Activated CD8-positive, alpha-beta T cell treated with anti-CD3 and anti-CD28 coated beads for 36 hours (primary cell): Measurements from ENCODE around the gene COL15A1. TPM values are rescaled to one million over a fixed set of nuclear protein-coding genes. Genes with fewer than 3 reads are reported as not detected.

Experiments used
- ATAC-seq: fragments of 200-7000 bp; cut with Tn5 transposase; one replicate; pipeline ENCODE4 v1.10.0; 2021; ENCODE audit warnings: mild to moderate bottlenecking, moderate library complexity
- CTCF ChIA-PET: fragments of 350-600 bp; sonication (Branson Sonifier 250); formaldehyde crosslinking; loops from one replicate; lab custom pipeline; 2021; ENCODE audit warnings: antibody characterized with exemption; lab: Charles Lee
- POLR2A ChIA-PET: fragments of 350-600 bp; sonication (Branson Sonifier 250); formaldehyde crosslinking; loops from one replicate; lab custom pipeline; 2021; ENCODE audit warnings: antibody characterized with exemption; lab: Charles Lee
- DNase-seq: peaks from one replicate; pipeline ENCODE4 v3.0.0-alpha.2; 2020
- H3K27ac Mint-ChIP-seq: one replicate; pipeline ENCODE4 v1.8.0; 2021; ENCODE audit warnings: mild to moderate bottlenecking, mixed read lengths
- H3K27me3 Mint-ChIP-seq: one replicate; pipeline ENCODE4 v1.8.0; 2021; ENCODE audit warnings: mixed read lengths
- H3K36me3 Mint-ChIP-seq: one replicate; pipeline ENCODE4 v1.8.0; 2021; ENCODE audit warnings: low read depth, mixed read lengths
- H3K4me1 Mint-ChIP-seq: one replicate; pipeline ENCODE4 v1.8.0; 2021; ENCODE audit warnings: low read depth, mixed read lengths
- H3K4me3 Mint-ChIP-seq: one replicate; pipeline ENCODE4 v1.8.0; 2021; ENCODE audit warnings: mild to moderate bottlenecking, moderate library complexity, mixed read lengths
- H3K9me3 Mint-ChIP-seq: one replicate; pipeline ENCODE4 v1.8.0; 2021; ENCODE audit warnings: mixed read lengths
- intact Hi-C: fragments of 100-400 bp; cut with micrococcal nuclease; formaldehyde crosslinking; loops from one replicate; pipeline ENCODE4 v1.10.0; 2022
- total RNA-seq, 2 experiments: library from RNA; stranded (reverse); gene quantifications; one replicate each; pipeline ENCODE4 v1.2.3, GENCODE V29; 2021
- TF ChIP-seq, protein P1 (sequence below): fragments of 200-600 bp; IDR thresholded peaks from one replicate; pipeline ENCODE4 v1.8.0; 2022; ENCODE audit warnings: antibody characterized with exemption, mild to moderate bottlenecking

Gene COL15A1
- total RNA-seq, 2 experiments from 2014 or later = 0.07 TPM; not detected in 1

- H3K27ac Mint-ChIP-seq = no peak overlapping the region
- H3K36me3 Mint-ChIP-seq = no peaks in the 10 kb centered on the region
- ATAC-seq (no peak), DNase-seq (no peak)
- peaks cover 41% of the 10 kb centered on the region for H3K4me1 Mint-ChIP-seq
- H3K4me3 Mint-ChIP-seq = no peak overlapping the region
- ChIA-PET POLR2A (interaction anchor here (1.5 kb wide), 1 partner anchor 54 kb away, joined by 3 read pairs; no protein-coding TSS in a partner anchor), CTCF (interaction anchor here (0.7 to 2.9 kb wide), 4 partner anchors 14 to 89 kb away, joined by 3 to 10 read pairs (median 4); no protein-coding TSS in a partner anchor)
- TF ChIP-seq, protein P1, sequence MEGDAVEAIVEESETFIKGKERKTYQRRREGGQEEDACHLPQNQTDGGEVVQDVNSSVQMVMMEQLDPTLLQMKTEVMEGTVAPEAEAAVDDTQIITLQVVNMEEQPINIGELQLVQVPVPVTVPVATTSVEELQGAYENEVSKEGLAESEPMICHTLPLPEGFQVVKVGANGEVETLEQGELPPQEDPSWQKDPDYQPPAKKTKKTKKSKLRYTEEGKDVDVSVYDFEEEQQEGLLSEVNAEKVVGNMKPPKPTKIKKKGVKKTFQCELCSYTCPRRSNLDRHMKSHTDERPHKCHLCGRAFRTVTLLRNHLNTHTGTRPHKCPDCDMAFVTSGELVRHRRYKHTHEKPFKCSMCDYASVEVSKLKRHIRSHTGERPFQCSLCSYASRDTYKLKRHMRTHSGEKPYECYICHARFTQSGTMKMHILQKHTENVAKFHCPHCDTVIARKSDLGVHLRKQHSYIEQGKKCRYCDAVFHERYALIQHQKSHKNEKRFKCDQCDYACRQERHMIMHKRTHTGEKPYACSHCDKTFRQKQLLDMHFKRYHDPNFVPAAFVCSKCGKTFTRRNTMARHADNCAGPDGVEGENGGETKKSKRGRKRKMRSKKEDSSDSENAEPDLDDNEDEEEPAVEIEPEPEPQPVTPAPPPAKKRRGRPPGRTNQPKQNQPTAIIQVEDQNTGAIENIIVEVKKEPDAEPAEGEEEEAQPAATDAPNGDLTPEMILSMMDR = no peak
- intact Hi-C loops = no loop called here
- peaks cover 3% of the 10 kb centered on the region for H3K27me3 Mint-ChIP-seq
- no peaks in the 10 kb centered on the region for H3K9me3 Mint-ChIP-seq
Measured at GRCh38 chr9:99051851-99052250, 108.1 kb downstream of the COL15A1 start.

DNA sequence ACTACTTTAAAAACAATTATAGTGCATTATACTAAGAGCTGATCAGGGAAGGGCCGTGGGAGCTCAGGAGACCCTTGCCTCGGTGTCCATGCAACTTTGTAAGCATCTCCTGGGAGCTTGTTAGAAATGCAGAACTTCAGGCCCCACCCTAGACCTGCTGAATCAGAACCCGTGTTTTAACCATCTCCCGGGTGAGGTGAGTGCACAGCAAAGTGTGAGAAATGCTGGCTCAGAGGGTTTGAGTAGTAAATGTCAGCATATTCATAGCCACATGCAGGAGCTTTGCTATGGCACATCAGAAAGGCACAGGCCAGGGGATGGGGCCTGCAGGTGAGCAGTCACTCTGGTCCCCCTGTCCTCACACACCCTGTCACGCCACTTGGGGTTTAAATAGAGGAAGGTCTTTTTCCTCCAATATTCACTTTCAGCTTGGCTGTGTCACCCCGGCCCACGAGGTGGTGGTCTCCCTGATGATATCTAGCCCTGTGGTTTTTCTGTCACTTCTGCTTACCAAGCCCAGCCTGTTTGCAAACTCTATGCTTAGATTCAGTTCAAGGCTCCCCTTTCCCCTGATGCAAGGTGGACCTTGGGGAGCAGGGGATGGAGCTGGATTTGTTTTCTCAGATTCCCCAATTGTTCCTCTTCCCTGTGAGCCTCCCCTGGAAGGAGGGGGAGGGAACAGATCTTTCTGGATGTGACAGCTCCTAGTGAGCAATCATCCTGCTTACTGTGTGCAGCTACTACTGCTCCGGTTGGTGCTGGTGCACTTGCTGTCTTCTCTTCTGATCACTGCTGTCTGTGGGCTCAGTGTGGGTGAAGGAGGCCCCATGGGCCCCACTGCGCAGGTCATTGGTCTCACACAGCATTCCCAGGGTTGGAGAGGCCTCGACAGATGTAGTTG is 109.4 kb downstream of the COL15A1 start:
- intact Hi-C loops = no loop called here
- ChIA-PET POLR2A (interaction anchor here (0.6 to 1.5 kb wide), 6 partner anchors 10 to 262 kb away, joined by 3 read pairs; no protein-coding TSS in a partner anchor), CTCF (interaction anchor here (0.6 to 2.9 kb wide), 5 partner anchors 39 to 88 kb away, joined by 3 to 10 read pairs (median 3); no protein-coding TSS in a partner anchor)
- Mint-ChIP-seq H3K4me3 (no peak overlapping the region), H3K36me3 (no peaks in the 10 kb centered on the region), H3K9me3 (no peaks in the 10 kb centered on the region), H3K27ac (no peak overlapping the region), H3K27me3 (peaks cover 3% of the 10 kb centered on the region), H3K4me1 (peaks cover 53% of the 10 kb centered on the region)
- ATAC-seq (peak; percentile 38), DNase-seq (peak; percentile 33)
- TF ChIP-seq, protein P1 = no peak

- H3K4me3 Mint-ChIP-seq = no peak overlapping the region
- H3K4me1 Mint-ChIP-seq = peaks cover 62% of the 10 kb centered on the region
- ATAC-seq (no peak), DNase-seq (no peak)
- H3K27ac Mint-ChIP-seq = no peak overlapping the region
- peaks cover 3% of the 10 kb centered on the region for H3K27me3 Mint-ChIP-seq
- ChIA-PET POLR2A (interaction anchor here (1.0 to 2.1 kb wide), 3 partner anchors 9 to 49 kb away, joined by 3 to 6 read pairs (median 4); no protein-coding TSS in a partner anchor), CTCF (interaction anchor here (0.6 to 3.1 kb wide), 6 partner anchors 41 to 266 kb away, joined by 3 to 12 read pairs (median 3); no protein-coding TSS in a partner anchor)
- no peaks in the 10 kb centered on the region for H3K9me3 Mint-ChIP-seq
- H3K36me3 Mint-ChIP-seq = no peaks in the 10 kb centered on the region
- intact Hi-C loops = no loop called here
- TF ChIP-seq, protein P1 = no peak
Measured at GRCh38 chr9:99054581-99054980, 110.9 kb downstream of the COL15A1 start.

DNA sequence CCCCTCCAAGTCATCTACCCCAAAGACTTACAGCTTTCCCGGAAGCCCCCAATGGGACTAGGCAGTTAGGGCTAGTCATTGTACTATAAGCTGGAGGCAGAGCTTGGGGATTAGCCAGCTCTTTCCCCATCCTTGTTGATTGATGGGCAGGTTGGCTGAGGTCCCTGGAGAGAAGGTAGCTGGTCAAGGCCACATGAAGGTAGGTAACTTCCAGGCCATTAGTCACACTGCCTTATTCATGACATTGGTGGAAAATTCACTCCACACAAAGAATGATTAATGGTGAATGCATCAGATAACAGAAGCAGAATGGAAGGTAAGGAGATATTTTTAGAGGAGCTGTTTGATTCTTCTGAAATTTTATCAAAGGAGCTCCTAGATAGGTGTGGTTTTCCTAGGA is 111.7 kb downstream of the COL15A1 start:
- peaks cover 3% of the 10 kb centered on the region for H3K27me3 Mint-ChIP-seq
- ATAC-seq = no peak
- ChIA-PET POLR2A (interaction anchor here (0.8 to 2.1 kb wide), 8 partner anchors 10 to 83 kb away, joined by 3 to 6 read pairs (median 3); no protein-coding TSS in a partner anchor), CTCF (interaction anchor here (0.8 to 3.1 kb wide), 11 partner anchors 21 to 129 kb away, joined by 3 to 12 read pairs (median 3); no protein-coding TSS in a partner anchor)
- H3K9me3 Mint-ChIP-seq = no peaks in the 10 kb centered on the region
- H3K36me3 Mint-ChIP-seq = no peaks in the 10 kb centered on the region
- DNase-seq = no peak
- peaks cover 63% of the 10 kb centered on the region for H3K4me1 Mint-ChIP-seq
- no peak overlapping the region for H3K27ac Mint-ChIP-seq
- no peak overlapping the region for H3K4me3 Mint-ChIP-seq
- TF ChIP-seq, protein P1 = no peak
- intact Hi-C loops = loop anchor here (5.0 kb wide), 2 partner anchors 57 to 77 kb away; no protein-coding TSS in a partner anchor
